Endodermal cell (in vitro differentiated cells): ENCODE results near the gene PCDHB5. TPM values are rescaled to one million over a fixed set of nuclear protein-coding genes. Genes with fewer than 3 reads are reported as not detected.
"Not testable (repeated sequence)": the region's sequence is repeated elsewhere in the genome, so short reads cannot be mapped to it uniquely, and the experiment has no call there.

ENCODE experiments used
- DNase-seq: peaks from one replicate; pipeline ENCODE4 v3.0.0-alpha.2; 2017
- H3K27ac ChIP-seq: 2 replicates; pipeline ENCODE4 v1.5.1; 2013; ENCODE audit warnings: mild to moderate bottlenecking, low read depth, low read length, moderate library complexity
- H3K27me3 ChIP-seq: 2 replicates; pipeline ENCODE4 v1.6.1; 2013; ENCODE audit warnings: mild to moderate bottlenecking, low read length, moderate library complexity; ENCODE audit not compliant: insufficient read depth, control insufficient read depth, poor library complexity, severe bottlenecking
- H3K36me3 ChIP-seq: 2 replicates; pipeline ENCODE4 v1.7.0; 2013; ENCODE audit warnings: mild to moderate bottlenecking, low read length, moderate library complexity; ENCODE audit not compliant: control insufficient read depth, insufficient read depth
- H3K4me1 ChIP-seq: one replicate; pipeline ENCODE4 v1.7.0; 2013; ENCODE audit warnings: low read length; ENCODE audit not compliant: control insufficient read depth, insufficient read depth
- H3K4me3 ChIP-seq: 2 replicates; pipeline ENCODE4 v1.5.1; 2013; ENCODE audit warnings: mild to moderate bottlenecking, low read length, moderate library complexity
- H3K9ac ChIP-seq: 2 replicates; pipeline ENCODE4 v1.6.1; 2013; ENCODE audit warnings: mild to moderate bottlenecking, low read length, moderate library complexity; ENCODE audit not compliant: poor library complexity, severe bottlenecking; ENCODE audit errors: extremely low read depth
- H3K9me3 ChIP-seq: 2 replicates; pipeline ENCODE4 v1.6.1; 2013; ENCODE audit warnings: mild to moderate bottlenecking, low read length, moderate library complexity; ENCODE audit not compliant: control insufficient read depth
- H3K27ac Mint-ChIP-seq: 2 replicates; pipeline ENCODE4 v1.8.0; 2020; ENCODE audit warnings: mixed read lengths
- H3K27me3 Mint-ChIP-seq: 2 replicates; pipeline ENCODE4 v1.8.0; 2021; ENCODE audit warnings: mild to moderate bottlenecking, mixed read lengths; ENCODE audit not compliant: insufficient read depth
- H3K36me3 Mint-ChIP-seq: 2 replicates; pipeline ENCODE4 v1.8.0; 2020; ENCODE audit warnings: low read depth, mixed read lengths
- H3K4me1 Mint-ChIP-seq: 2 replicates; pipeline ENCODE4 v1.8.0; 2020; ENCODE audit warnings: mixed read lengths
- H3K4me3 Mint-ChIP-seq: 2 replicates; pipeline ENCODE4 v1.8.0; 2020; ENCODE audit warnings: mild to moderate bottlenecking, moderate library complexity, mixed read lengths
- H3K9me3 Mint-ChIP-seq: 2 replicates; pipeline ENCODE4 v1.8.0; 2020; ENCODE audit warnings: mild to moderate bottlenecking, mixed read lengths
- WGBS, 2 experiments: methylation state at CpG; one replicate each; pipeline versions ENCODE4 v1.1.5 to v1.1.7; 2013; ENCODE audit warnings: missing lambda C conversion rate in 2 of 2, mixed read lengths in 1 of 2; ENCODE audit not compliant: insufficient coverage in 1 of 2, insufficient read length in 1 of 2; 5-methylcytosine and 5-hydroxymethylcytosine counted together
- total RNA-seq, 2 donors: library from RNA; stranded (reverse); fragmentation: NEBNext Ultra II Directional in 1 of 2; extraction: Animal tissue kit (Norgen Biotek cat#: 25700) in 1 of 2; gene quantifications; 2 replicates in 1 of 2; 3 replicates in 1 of 2; pipeline ENCODE4 v1.2.1, GENCODE V29; 2021
- TF ChIP-seq, protein P1 (sequence below): fragments of 200-600 bp; sonication (generic); conservative IDR thresholded peaks from 2 replicates; pipeline ENCODE4 v1.5.0; 2021; ENCODE audit warnings: antibody characterized with exemption, mild to moderate bottlenecking

PCDHB5 gene
- total RNA-seq, 2 donors from 2014 or later: 2.4 to 43.5 TPM

DNA sequence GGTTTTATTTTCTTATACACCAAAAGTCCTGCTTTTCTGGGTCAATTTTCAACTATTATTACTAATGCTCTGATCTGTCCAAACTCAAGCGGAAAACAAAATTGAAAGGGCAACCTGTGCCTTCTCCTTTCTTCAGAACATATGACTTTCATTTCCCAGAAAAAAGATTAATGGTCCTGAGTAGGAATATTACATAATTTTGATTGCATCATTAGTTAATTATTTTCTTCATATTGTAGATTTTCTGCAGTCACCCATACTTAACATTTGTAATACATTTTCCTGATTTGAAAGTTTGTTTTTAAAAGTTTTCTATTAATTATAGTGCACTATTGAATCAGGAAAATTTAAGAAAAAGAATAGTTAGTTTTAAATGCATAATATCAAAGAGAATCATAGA, 40.9 kb downstream of the PCDHB5 start:
- TF ChIP-seq, protein P1, sequence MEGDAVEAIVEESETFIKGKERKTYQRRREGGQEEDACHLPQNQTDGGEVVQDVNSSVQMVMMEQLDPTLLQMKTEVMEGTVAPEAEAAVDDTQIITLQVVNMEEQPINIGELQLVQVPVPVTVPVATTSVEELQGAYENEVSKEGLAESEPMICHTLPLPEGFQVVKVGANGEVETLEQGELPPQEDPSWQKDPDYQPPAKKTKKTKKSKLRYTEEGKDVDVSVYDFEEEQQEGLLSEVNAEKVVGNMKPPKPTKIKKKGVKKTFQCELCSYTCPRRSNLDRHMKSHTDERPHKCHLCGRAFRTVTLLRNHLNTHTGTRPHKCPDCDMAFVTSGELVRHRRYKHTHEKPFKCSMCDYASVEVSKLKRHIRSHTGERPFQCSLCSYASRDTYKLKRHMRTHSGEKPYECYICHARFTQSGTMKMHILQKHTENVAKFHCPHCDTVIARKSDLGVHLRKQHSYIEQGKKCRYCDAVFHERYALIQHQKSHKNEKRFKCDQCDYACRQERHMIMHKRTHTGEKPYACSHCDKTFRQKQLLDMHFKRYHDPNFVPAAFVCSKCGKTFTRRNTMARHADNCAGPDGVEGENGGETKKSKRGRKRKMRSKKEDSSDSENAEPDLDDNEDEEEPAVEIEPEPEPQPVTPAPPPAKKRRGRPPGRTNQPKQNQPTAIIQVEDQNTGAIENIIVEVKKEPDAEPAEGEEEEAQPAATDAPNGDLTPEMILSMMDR: no peak
- 80% methylated on average over 1 of the region's 1 CpG; no CpG with 5 or more reads in 1 of the 2 experiments for WGBS, 2 experiments
- no peaks in the 10 kb centered on the region for H3K4me1 ChIP-seq
- H3K27me3 ChIP-seq: no peaks in the 10 kb centered on the region
- Mint-ChIP-seq H3K36me3 (peaks cover 3% of the 10 kb centered on the region), H3K9me3 (peaks cover 29% of the 10 kb centered on the region), H3K4me3 (no peak overlapping the region), H3K27me3 (no peaks in the 10 kb centered on the region), H3K27ac (no peak overlapping the region), H3K4me1 (no peaks in the 10 kb centered on the region)
- H3K4me3 ChIP-seq: no peak overlapping the region
- H3K36me3 ChIP-seq: no peaks in the 10 kb centered on the region
- H3K27ac ChIP-seq: no peak overlapping the region
- DNase-seq: no peak
- H3K9me3 ChIP-seq: peaks cover 13% of the 10 kb centered on the region
- no peak overlapping the region for H3K9ac ChIP-seq

DNA sequence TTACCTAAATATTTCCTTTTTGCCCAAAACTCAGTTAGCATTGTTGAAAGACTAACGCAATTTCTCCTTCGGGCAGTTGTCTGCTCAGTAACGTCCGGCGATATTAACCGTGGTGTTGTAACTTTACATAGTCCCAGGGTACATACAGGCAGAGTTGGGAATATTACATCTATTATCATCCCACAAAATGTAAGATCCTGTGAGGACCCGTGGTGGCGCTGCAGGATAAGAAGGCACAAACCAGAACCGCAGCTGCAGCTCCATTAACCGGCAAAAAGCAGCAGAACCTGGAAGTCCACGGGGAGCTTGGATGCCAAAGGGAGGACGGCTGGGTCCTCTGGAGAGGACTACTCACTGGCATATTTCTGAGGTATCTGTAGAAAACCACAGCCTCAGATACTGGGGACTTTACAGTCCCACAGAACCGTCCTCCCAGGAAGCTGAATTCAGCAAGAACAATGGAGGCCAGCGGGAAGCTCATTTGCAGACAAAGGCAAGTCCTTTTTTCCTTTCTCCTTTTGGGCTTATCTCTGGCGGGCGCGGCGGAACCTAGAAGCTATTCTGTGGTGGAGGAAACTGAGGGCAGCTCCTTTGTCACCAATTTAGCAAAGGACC, 42.7 kb downstream of the PCDHB5 start, which contains the start of gene PCDHB8:
TSS of gene PCDHB8 (plus strand) at position 214 of the 615 bp plus-strand sequence. CDS start at position 459, 245 bp downstream.
- H3K4me3 Mint-ChIP-seq, H3K27me3 ChIP-seq, H3K36me3 ChIP-seq, H3K27ac ChIP-seq, DNase-seq, H3K4me1 ChIP-seq, H3K27me3 Mint-ChIP-seq, H3K4me1 Mint-ChIP-seq, H3K36me3 Mint-ChIP-seq, H3K9ac ChIP-seq, H3K27ac Mint-ChIP-seq, H3K4me3 ChIP-seq: not testable (repeated sequence)
- WGBS, 2 experiments: 76 to 82% methylated on average over 4 to 12 of the region's 18 CpGs
- H3K9me3 Mint-ChIP-seq: peaks cover 26% of the 10 kb centered on the region
- TF ChIP-seq, protein P1: peak; percentile 60
- H3K9me3 ChIP-seq: peaks cover 13% of the 10 kb centered on the region

DNA sequence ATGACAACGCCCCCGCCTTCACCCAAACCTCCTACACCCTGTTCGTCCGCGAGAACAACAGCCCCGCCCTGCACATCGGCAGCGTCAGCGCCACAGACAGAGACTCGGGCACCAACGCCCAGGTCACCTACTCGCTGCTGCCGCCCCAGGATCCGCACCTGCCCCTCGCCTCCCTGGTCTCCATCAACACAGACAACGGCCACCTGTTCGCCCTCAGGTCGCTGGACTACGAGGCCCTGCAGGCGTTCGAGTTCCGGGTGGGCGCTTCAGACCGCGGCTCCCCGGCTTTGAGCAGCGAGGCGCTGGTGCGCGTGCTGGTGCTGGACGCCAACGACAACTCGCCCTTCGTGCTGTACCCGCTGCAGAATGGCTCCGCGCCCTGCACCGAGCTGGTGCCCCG, 44.4 kb downstream of the PCDHB5 start:
- not testable (repeated sequence) for H3K9ac ChIP-seq, H3K4me3 Mint-ChIP-seq, H3K4me1 Mint-ChIP-seq, H3K36me3 ChIP-seq, H3K27ac Mint-ChIP-seq, H3K4me3 ChIP-seq, DNase-seq, H3K4me1 ChIP-seq, H3K27ac ChIP-seq, H3K27me3 ChIP-seq, H3K27me3 Mint-ChIP-seq
- peaks cover 13% of the 10 kb centered on the region for H3K36me3 Mint-ChIP-seq
- peaks cover 13% of the 10 kb centered on the region for H3K9me3 ChIP-seq
- H3K9me3 Mint-ChIP-seq: peaks cover 21% of the 10 kb centered on the region
- 95 to 100% methylated on average over 7 to 25 of the region's 39 CpGs for WGBS, 2 experiments

DNA sequence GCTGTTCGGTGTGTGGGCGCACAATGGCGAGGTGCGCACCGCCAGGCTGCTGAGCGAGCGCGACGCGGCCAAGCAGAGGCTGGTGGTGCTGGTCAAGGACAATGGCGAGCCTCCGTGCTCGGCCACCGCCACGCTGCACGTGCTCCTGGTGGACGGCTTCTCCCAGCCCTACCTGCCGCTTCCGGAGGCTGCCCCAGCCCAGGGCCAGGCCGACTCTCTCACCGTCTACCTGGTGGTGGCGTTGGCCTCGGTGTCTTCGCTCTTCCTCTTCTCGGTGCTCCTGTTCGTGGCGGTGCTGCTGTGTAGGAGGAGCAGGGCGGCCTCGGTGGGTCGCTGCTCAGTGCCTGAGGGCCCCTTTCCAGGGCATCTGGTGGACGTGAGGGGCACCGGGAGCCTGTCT, 44.9 kb downstream of the PCDHB5 start:
- not testable (repeated sequence) for H3K36me3 ChIP-seq, H3K4me3 Mint-ChIP-seq, H3K4me1 ChIP-seq, H3K27me3 ChIP-seq, H3K9ac ChIP-seq, H3K4me3 ChIP-seq, H3K27me3 Mint-ChIP-seq, H3K27ac ChIP-seq, DNase-seq, H3K27ac Mint-ChIP-seq, H3K4me1 Mint-ChIP-seq
- peaks cover 13% of the 10 kb centered on the region for H3K9me3 ChIP-seq
- peaks cover 18% of the 10 kb centered on the region for H3K36me3 Mint-ChIP-seq
- peaks cover 24% of the 10 kb centered on the region for H3K9me3 Mint-ChIP-seq
- 89 to 97% methylated on average over 15 to 31 of the region's 32 CpGs for WGBS, 2 experiments
